A673 (cell line): Measurements from ENCODE around the gene CCDC80.

Source experiments
- EZH2 ChIP-seq: fragments of 200-600 bp; sonication (generic); IDR thresholded peaks from 2 replicates; pipeline ENCODE4 v1.6.1; 2017; ENCODE audit warnings: borderline replicate concordance, low read depth, mild to moderate bottlenecking, mixed read lengths, antibody characterized with exemption, low read length; ENCODE audit not compliant: poor library complexity, severe bottlenecking
- TF ChIP-seq, protein P1 (sequence below): fragments of 300-800, 200-600 bp; sonication (generic); conservative IDR thresholded peaks from 2 replicates; pipeline ENCODE4 v1.5.1; 2017; ENCODE audit warnings: low read depth, mild to moderate bottlenecking, antibody characterized with exemption, low read length, moderate library complexity, mixed read lengths

DNA sequence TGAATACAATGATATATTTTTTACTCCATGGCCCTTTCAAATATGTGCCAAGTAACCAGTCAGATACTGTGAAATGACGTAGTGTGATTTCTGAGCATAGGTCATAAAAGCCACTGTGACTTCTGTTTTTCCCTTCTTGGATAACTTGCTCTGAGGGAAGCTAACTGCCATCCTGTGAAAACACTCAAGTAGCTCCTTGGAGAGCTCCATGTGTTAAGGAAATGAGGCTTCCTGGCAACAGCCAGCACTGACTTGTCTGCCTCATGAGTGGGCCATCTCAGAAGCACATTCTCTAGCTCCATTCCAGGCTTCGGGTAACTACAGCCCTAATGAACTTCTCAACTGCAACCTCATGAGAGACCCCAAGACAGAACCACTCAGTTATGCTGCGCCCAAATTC lies 9.5 kb upstream of the CCDC80 start:
- TF ChIP-seq, protein P1, sequence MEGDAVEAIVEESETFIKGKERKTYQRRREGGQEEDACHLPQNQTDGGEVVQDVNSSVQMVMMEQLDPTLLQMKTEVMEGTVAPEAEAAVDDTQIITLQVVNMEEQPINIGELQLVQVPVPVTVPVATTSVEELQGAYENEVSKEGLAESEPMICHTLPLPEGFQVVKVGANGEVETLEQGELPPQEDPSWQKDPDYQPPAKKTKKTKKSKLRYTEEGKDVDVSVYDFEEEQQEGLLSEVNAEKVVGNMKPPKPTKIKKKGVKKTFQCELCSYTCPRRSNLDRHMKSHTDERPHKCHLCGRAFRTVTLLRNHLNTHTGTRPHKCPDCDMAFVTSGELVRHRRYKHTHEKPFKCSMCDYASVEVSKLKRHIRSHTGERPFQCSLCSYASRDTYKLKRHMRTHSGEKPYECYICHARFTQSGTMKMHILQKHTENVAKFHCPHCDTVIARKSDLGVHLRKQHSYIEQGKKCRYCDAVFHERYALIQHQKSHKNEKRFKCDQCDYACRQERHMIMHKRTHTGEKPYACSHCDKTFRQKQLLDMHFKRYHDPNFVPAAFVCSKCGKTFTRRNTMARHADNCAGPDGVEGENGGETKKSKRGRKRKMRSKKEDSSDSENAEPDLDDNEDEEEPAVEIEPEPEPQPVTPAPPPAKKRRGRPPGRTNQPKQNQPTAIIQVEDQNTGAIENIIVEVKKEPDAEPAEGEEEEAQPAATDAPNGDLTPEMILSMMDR: no peak
- TF ChIP-seq EZH2: no peak
